NCI-H2107 treated with DMSO at 0.1 percent for 48 hours (cell line): ENCODE results near the gene RITA1.
"Not testable (repeated sequence)": the region's sequence is repeated elsewhere in the genome, so short reads cannot be mapped to it uniquely, and the experiment has no call there.

Source experiments
- DNase-seq: peaks from one replicate; lab custom pipeline; 2025; ENCODE audit not compliant: unreplicated experiment; lab: John Stamatoyannopoulos, UW

Gene RITA1

GRCh38 chr12:113185180-113186032, at the start of gene RITA1, which contains the start of gene DDX54:
Gene RITA1 (plus strand): TSS chr12:113185721. CDS start chr12:113186747, 1,026 bp downstream.
Gene DDX54 (minus strand): TSS chr12:113185478. CDS start chr12:113185451, 27 bp downstream.
- DNase-seq = peak; percentile 49

- DNase-seq = no peak
Observed at GRCh38 chr12:113136128-113136989, 49.2 kb upstream of the RITA1 start.

- no peak for DNase-seq
Observed at GRCh38 chr12:113136990-113137511, 48.5 kb upstream of the RITA1 start.

GRCh38 chr12:113137861-113138783, 47.4 kb upstream of the RITA1 start:
- DNase-seq = no peak

GRCh38 chr12:113138826-113139225, 46.7 kb upstream of the RITA1 start:
- no peak for DNase-seq

- no peak for DNase-seq
Observed at GRCh38 chr12:113140706-113141105, 44.8 kb upstream of the RITA1 start.

GRCh38 chr12:113141716-113142115, 43.8 kb upstream of the RITA1 start:
- not testable (repeated sequence) for DNase-seq

- DNase-seq = no peak
Observed at GRCh38 chr12:113142173-113142885, 43.2 kb upstream of the RITA1 start.

GRCh38 chr12:113142886-113143332, 42.6 kb upstream of the RITA1 start:
- no peak for DNase-seq

GRCh38 chr12:113143959-113144358, 41.6 kb upstream of the RITA1 start:
- no peak for DNase-seq

GRCh38 chr12:113144806-113145205, 40.7 kb upstream of the RITA1 start:
- DNase-seq = no peak

GRCh38 chr12:113145720-113146551, 39.6 kb upstream of the RITA1 start:
- no peak for DNase-seq

- no peak for DNase-seq
Observed at GRCh38 chr12:113146999-113147398, 38.5 kb upstream of the RITA1 start.

- DNase-seq = peak; percentile 55
Observed at GRCh38 chr12:113149361-113150150, 36.0 kb upstream of the RITA1 start, which contains the start of gene CFAP73. Gene CFAP73 (plus strand): TSS chr12:113149724. CDS start chr12:113149858, 134 bp downstream.

- no peak for DNase-seq
Observed at GRCh38 chr12:113151655-113152054, 33.9 kb upstream of the RITA1 start.

- no peak for DNase-seq
Observed at GRCh38 chr12:113152196-113152834, 33.2 kb upstream of the RITA1 start.
